ENCODE data around the gene NATD1.

NATD1 gene

DNA sequence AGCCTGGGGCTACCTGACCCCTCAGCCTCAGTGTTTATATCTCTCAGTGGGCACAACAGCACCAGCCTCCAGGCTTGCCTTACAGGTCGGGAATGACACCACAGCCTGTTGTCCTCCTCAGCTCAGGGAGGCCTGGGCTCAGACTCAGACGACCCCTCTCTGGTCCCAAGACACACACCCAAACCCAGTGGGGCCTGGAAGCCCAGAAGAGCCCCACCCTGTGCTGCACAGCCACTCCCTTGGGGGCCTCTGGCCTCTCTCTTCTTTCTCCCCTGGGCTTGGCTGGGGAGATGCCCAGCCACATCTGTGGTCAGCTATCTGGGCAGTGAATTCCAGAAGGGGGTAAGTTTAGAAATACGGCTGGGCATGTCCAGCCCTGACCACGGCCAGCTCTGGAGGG is 2.4 kb downstream of the NATD1 start:
- Histone ChIP-seq H2AFZ (ENCODE audit: low read depth, low read length) (no peak overlapping the region), H3K9me3 (ENCODE audit: insufficient read depth, low read length, severe bottlenecking) (no peaks in the 10 kb centered on the region), H3K36me3 (ENCODE audit: insufficient read depth, low read length) (no peaks in the 10 kb centered on the region), H3K79me2 (ENCODE audit: insufficient read depth, low read length) (no peaks in the 10 kb centered on the region), H3K27ac (ENCODE audit: low read length) (no peak overlapping the region), H3K9ac (ENCODE audit: low read depth, low read length) (no peak overlapping the region), H3K4me3 (ENCODE audit: low read depth in 1 of 2, low read length in 2 of 2) (no peak overlapping the region), H3K4me1 (ENCODE audit: insufficient read depth, low read length) (peaks cover 13% of the 10 kb centered on the region), H4K20me1 (ENCODE audit: insufficient read depth, low read length) (peaks cover 6% of the 10 kb centered on the region; the same call in 1 of the 2 replicates), H3K27me3 (ENCODE audit: insufficient read depth, low read length, poor library complexity) (peaks cover 30% of the 10 kb centered on the region), H3K4me2 (ENCODE audit: insufficient read depth, low read length) (no peak overlapping the region)
- no peak for ATAC-seq (ENCODE audit: insufficient read depth, low read depth)
- no peak for DNase-seq
- TF ChIP-seq, protein P1, sequence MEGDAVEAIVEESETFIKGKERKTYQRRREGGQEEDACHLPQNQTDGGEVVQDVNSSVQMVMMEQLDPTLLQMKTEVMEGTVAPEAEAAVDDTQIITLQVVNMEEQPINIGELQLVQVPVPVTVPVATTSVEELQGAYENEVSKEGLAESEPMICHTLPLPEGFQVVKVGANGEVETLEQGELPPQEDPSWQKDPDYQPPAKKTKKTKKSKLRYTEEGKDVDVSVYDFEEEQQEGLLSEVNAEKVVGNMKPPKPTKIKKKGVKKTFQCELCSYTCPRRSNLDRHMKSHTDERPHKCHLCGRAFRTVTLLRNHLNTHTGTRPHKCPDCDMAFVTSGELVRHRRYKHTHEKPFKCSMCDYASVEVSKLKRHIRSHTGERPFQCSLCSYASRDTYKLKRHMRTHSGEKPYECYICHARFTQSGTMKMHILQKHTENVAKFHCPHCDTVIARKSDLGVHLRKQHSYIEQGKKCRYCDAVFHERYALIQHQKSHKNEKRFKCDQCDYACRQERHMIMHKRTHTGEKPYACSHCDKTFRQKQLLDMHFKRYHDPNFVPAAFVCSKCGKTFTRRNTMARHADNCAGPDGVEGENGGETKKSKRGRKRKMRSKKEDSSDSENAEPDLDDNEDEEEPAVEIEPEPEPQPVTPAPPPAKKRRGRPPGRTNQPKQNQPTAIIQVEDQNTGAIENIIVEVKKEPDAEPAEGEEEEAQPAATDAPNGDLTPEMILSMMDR (IDR thresholded peaks at IDR 0.05; ENCODE audit: borderline replicate concordance, extremely low read depth, low read length, poor library complexity, severe bottlenecking), result no peak
- no peak for TF ChIP-seq EZH2 (IDR thresholded peaks at IDR 0.05; ENCODE audit: borderline replicate concordance, low read depth, low read length, severe bottlenecking)

DNA sequence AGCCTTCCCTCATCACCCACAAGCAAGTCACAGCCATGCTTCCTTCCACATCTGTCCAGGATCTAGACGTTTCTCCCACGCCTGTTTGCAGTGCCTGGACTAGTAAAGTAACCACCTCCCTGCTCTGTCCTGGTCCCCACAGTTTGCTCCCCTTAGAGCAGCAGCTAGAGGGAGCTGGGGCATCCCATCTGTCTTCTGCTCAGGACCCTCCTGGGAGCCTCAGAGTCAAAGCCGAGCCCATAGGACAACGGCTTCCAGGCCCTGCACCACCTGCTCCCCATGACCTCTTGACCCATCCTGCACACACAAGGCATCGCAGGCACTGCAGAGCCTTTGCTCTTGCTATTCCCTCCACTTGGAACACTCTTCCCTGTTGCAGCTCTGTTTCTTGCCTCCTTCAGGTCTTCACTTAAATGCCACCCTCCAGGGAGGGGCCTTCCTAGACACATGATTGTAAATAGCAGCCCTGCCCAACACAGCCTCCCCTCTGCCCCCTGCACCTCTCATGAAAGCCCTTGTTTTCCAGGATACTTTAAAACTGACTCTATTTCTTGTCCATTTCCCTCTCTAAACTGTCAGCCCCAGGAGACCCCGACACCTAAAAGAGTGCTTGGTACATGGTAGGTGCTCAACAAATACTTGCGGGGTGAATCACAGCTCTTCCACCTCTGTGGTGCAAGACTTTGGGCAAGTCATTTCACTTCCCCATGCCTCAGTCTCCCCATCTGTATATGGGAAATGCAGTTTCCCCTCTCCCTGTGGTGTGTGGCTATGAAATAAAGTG is 3.1 kb downstream of the NATD1 start:
- DNase-seq (no peak), ATAC-seq (ENCODE audit: insufficient read depth, low read depth) (no peak)
- Histone ChIP-seq H3K4me2 (ENCODE audit: insufficient read depth, low read length) (no peak overlapping the region), H3K4me3 (ENCODE audit: low read depth in 1 of 2, low read length in 2 of 2) (no peak overlapping the region), H2AFZ (ENCODE audit: low read depth, low read length) (no peak overlapping the region), H3K9ac (ENCODE audit: low read depth, low read length) (no peak overlapping the region), H3K9me3 (ENCODE audit: insufficient read depth, low read length, severe bottlenecking) (no peaks in the 10 kb centered on the region), H3K27me3 (ENCODE audit: insufficient read depth, low read length, poor library complexity) (peaks cover 30% of the 10 kb centered on the region), H3K36me3 (ENCODE audit: insufficient read depth, low read length) (no peaks in the 10 kb centered on the region), H3K79me2 (ENCODE audit: insufficient read depth, low read length) (no peaks in the 10 kb centered on the region), H3K4me1 (ENCODE audit: insufficient read depth, low read length) (peaks cover 13% of the 10 kb centered on the region), H3K27ac (ENCODE audit: low read length) (no peak overlapping the region), H4K20me1 (ENCODE audit: insufficient read depth, low read length) (peaks cover 6% of the 10 kb centered on the region; the same call in 1 of the 2 replicates)
- TF ChIP-seq, protein P1 (IDR thresholded peaks at IDR 0.05; ENCODE audit: borderline replicate concordance, extremely low read depth, low read length, poor library complexity, severe bottlenecking), result peak; percentile 11
- no peak for TF ChIP-seq EZH2 (IDR thresholded peaks at IDR 0.05; ENCODE audit: borderline replicate concordance, low read depth, low read length, severe bottlenecking)

DNA sequence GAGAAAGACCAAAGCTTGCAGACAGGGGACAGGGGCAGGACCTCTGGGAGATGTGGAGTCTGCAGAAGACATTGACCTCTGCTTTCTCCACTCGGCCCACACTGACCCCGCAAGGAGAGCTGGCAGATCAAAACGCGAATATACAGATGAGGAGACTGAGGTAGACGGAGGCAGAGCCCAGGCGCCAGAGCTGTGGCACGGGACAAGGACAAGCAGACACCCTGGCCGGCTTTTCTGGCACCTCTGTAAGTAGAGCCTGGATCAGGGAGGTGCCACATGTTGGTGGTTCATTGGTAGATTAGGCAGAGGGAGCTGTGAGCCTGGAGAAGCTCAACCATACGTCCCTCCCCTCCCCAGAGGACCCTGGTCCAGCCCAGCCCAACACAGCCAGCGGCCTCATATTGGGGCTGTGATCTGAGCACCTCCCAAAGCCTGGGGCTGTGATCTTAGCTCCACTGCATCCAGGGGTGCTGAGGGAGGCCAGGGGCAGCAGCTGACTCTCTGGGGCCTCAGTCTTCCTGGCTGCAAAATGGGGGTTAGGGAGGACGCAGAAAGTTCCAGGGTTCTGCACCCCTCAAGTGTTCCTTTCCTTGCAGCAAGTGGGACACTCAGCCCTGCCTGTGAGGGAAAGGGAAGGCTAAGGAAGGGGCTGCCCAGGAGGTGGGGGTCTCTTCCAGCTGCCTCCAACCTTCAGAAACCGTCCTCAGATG is 4.0 kb downstream of the NATD1 start:
- Histone ChIP-seq H3K79me2 (ENCODE audit: insufficient read depth, low read length) (no peaks in the 10 kb centered on the region), H3K4me1 (ENCODE audit: insufficient read depth, low read length) (peaks cover 13% of the 10 kb centered on the region)

More for the DNA sequence above, 4.0 kb downstream of the NATD1 start:
- DNase-seq (no peak), ATAC-seq (ENCODE audit: insufficient read depth, low read depth) (no peak)
- no peak overlapping the region for H2AFZ ChIP-seq (ENCODE audit: low read depth, low read length)
- no peaks in the 10 kb centered on the region for H3K9me3 ChIP-seq (ENCODE audit: insufficient read depth, low read length, severe bottlenecking)
- peaks cover 30% of the 10 kb centered on the region for H3K27me3 ChIP-seq (ENCODE audit: insufficient read depth, low read length, poor library complexity)
- no peak overlapping the region for H3K4me3 ChIP-seq (ENCODE audit: low read depth in 1 of 2, low read length in 2 of 2)
- no peaks in the 10 kb centered on the region for H3K36me3 ChIP-seq (ENCODE audit: insufficient read depth, low read length)
- no peak overlapping the region for H3K4me2 ChIP-seq (ENCODE audit: insufficient read depth, low read length)
- no peak overlapping the region for H3K9ac ChIP-seq (ENCODE audit: low read depth, low read length)
- TF ChIP-seq, protein P1 (IDR thresholded peaks at IDR 0.05; ENCODE audit: borderline replicate concordance, extremely low read depth, low read length, poor library complexity, severe bottlenecking), result no peak
- no peak for TF ChIP-seq EZH2 (IDR thresholded peaks at IDR 0.05; ENCODE audit: borderline replicate concordance, low read depth, low read length, severe bottlenecking)
- H3K27ac ChIP-seq (ENCODE audit: low read length), result no peak overlapping the region
- H4K20me1 ChIP-seq (ENCODE audit: insufficient read depth, low read length), result peaks cover 12% of the 10 kb centered on the region; the same call in 1 of the 2 replicates
